OCI-LY3 (cell line): ENCODE results near the gene SNPH.

Experiments used
- CTCF ChIP-seq: fragments of 200-600, 300-600 bp; sonication (generic); IDR thresholded peaks from 2 replicates; pipeline ENCODE4 v1.5.1; 2014; ENCODE audit warnings: antibody characterized with exemption, low read length, low read depth
- EZH2phosphoT487 ChIP-seq: fragments of 200-600 bp; shearing (Covaris generic); IDR thresholded peaks from 2 replicates; pipeline ENCODE4 v1.6.1; 2018; ENCODE audit warnings: antibody characterized with exemption, mixed run types, low read depth

DNA sequence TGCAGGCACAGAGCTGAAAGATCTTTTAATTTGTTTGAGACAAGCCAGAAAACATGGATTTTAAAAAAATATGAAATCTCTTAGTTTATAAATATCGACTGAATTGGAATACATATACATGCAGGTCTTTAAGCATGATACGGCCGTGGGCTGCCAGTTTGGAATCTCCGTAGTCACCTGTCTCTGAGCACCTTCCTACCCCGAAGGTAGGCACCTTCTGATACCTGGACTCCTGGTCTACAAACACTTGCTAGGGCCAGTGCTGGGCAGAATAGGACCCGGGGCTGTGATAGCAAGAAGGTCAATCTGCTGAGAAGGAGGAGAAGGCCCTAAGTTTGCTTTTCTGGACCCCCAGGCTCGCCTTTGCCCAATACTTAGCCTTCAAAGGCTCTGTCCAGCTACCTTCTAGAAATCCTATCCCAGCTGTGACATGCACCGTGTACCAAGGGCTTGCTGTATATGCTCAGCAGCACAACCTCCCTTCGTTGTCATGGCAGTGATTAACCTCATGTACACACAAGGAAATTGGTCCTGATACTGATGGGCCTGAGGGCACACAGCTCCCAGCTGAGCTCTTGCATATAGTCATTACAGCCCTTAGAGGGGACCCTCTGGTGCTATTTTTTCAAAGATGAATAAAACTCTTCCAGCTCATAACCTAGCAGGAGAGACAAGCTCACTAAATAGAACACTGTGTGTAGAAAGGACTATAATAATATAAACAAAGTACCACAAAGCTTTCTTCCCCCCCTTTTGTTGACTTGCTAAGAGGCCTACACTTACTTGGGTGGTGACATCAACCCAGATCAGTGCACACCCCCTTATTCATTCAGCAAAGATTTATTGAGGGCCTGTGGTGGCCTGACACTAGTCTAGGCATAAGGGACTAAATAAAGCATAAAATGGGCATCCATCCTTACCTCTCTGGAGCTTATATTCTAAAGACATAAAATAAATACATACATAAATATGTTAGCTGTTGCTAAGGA, 17.7 kb downstream of the SNPH start:
- TF ChIP-seq CTCF (no peak), EZH2phosphoT487 (no peak)
